ENCODE measurements around the gene WFIKKN1.

- TF ChIP-seq CTCF (IDR thresholded peaks at IDR 0.05; ENCODE audit: low read length): no peak
- TF ChIP-seq EZH2 (IDR thresholded peaks at IDR 0.05; ENCODE audit: borderline replicate concordance, low read length): no peak
Observed at GRCh38 chr16:667113-667779, 36.5 kb downstream of the WFIKKN1 start.
